Upper lobe of right lung (tissue), 1 donor: ENCODE results near the gene EIF2B5. TPM values are rescaled to one million over a fixed set of nuclear protein-coding genes. Genes with fewer than 3 reads are reported as not detected.

Source experiments
- ATAC-seq: fragments of 200-7000 bp; cut with Tn5 transposase; one replicate; pipeline ENCODE4 v1.9.1; 2020; ENCODE audit warnings: mild to moderate bottlenecking, moderate library complexity
- DNase-seq: peaks from one replicate; pipeline ENCODE4 v3.0.0-alpha.2; 2020
- H3K27ac ChIP-seq: fragments of 200-600 bp; one replicate; pipeline ENCODE4 v1.8.0; 2022
- H3K27me3 ChIP-seq: fragments of 200-600 bp; one replicate; pipeline ENCODE4 v1.8.0; 2022; ENCODE audit warnings: mild to moderate bottlenecking
- H3K36me3 ChIP-seq: fragments of 200-600 bp; one replicate; pipeline ENCODE4 v1.8.0; 2022
- H3K4me1 ChIP-seq: fragments of 200-600 bp; one replicate; pipeline ENCODE4 v1.8.0; 2022
- H3K4me3 ChIP-seq: fragments of 200-600 bp; one replicate; pipeline ENCODE4 v1.8.0; 2022; ENCODE audit warnings: mild to moderate bottlenecking
- H3K9me3 ChIP-seq: fragments of 200-600 bp; one replicate; pipeline ENCODE4 v1.8.0; 2022
- CTCF ChIP-seq: fragments of 200-600 bp; IDR thresholded peaks from one replicate; pipeline ENCODE4 v1.8.0; 2022; ENCODE audit warnings: antibody characterized with exemption
- intact Hi-C: fragments of 100-400 bp; cut with DNase I; formaldehyde crosslinking; loops from one replicate; pipeline ENCODE4 v1.11.0; 2022
- total RNA-seq: library from RNA; stranded (reverse); fragmentation: NEBNext Ultra II Directional; extraction: Animal tissue kit (Norgen Biotek cat#: 25700); gene quantifications from one replicate; pipeline ENCODE4 v1.2.1, GENCODE V29; 2021
- donor health status: DM: no; HTN: yes; CAD: no; lungs with severe emphysema.

EIF2B5 gene
- total RNA-seq, 1 donor from 2014 or later: 37.6 TPM

- TF ChIP-seq CTCF: no peak
- no peaks in the 10 kb centered on the region for H3K9me3 ChIP-seq
- H3K4me1 ChIP-seq: peaks cover 38% of the 10 kb centered on the region
- H3K4me3 ChIP-seq: peak within 1 kb of the TSS; percentile 100
- H3K27me3 ChIP-seq: no peaks in the 10 kb centered on the region
- ATAC-seq: peak; percentile 94
- H3K36me3 ChIP-seq: peaks cover 56% of the 10 kb centered on the region
- DNase-seq: peak; percentile 99
- intact Hi-C loops: no loop called here
- peak within 1 kb of the TSS; percentile 94 for H3K27ac ChIP-seq
Measured at GRCh38 chr3:184174646-184175492, 39.7 kb downstream of the EIF2B5 start, which contains the start of gene AP2M1. Gene AP2M1 (plus strand): TSS chr3:184174855. CDS start chr3:184176994, 2,139 bp downstream.

- TF ChIP-seq CTCF: no peak
- Histone ChIP-seq H3K27ac (peak overlapping the region; percentile 94), H3K27me3 (no peaks in the 10 kb centered on the region), H3K4me3 (peak overlapping the region; percentile 100), H3K36me3 (peaks cover 56% of the 10 kb centered on the region), H3K4me1 (peaks cover 38% of the 10 kb centered on the region), H3K9me3 (no peaks in the 10 kb centered on the region)
- ATAC-seq: no peak
- no peak for DNase-seq
- intact Hi-C loops: no loop called here
Measured at GRCh38 chr3:184175506-184175905, 40.3 kb downstream of the EIF2B5 start.

- no peak for TF ChIP-seq CTCF
- Histone ChIP-seq H3K4me1 (peaks cover 38% of the 10 kb centered on the region), H3K4me3 (peak overlapping the region; percentile 100), H3K27ac (peak overlapping the region; percentile 94), H3K36me3 (peaks cover 56% of the 10 kb centered on the region), H3K27me3 (no peaks in the 10 kb centered on the region), H3K9me3 (no peaks in the 10 kb centered on the region)
- intact Hi-C loops: no loop called here
- DNase-seq (no peak), ATAC-seq (no peak)
Measured at GRCh38 chr3:184175981-184176376, 40.8 kb downstream of the EIF2B5 start.

- peak overlapping the region; percentile 67 for H3K27ac ChIP-seq
- intact Hi-C loops: no loop called here
- peaks cover 56% of the 10 kb centered on the region for H3K36me3 ChIP-seq
- H3K27me3 ChIP-seq: no peaks in the 10 kb centered on the region
- DNase-seq (peak; percentile 74), ATAC-seq (peak; percentile 31)
- peaks cover 38% of the 10 kb centered on the region for H3K4me1 ChIP-seq
- H3K4me3 ChIP-seq: peak overlapping the region; percentile 100
- H3K9me3 ChIP-seq: no peaks in the 10 kb centered on the region
- TF ChIP-seq CTCF: no peak
Measured at GRCh38 chr3:184176377-184177330, 41.5 kb downstream of the EIF2B5 start.

- H3K27me3 ChIP-seq: no peaks in the 10 kb centered on the region
- intact Hi-C loops: no loop called here
- DNase-seq (no peak), ATAC-seq (no peak)
- peaks cover 56% of the 10 kb centered on the region for H3K36me3 ChIP-seq
- H3K4me3 ChIP-seq: peak overlapping the region; percentile 100
- no peak for TF ChIP-seq CTCF
- H3K4me1 ChIP-seq: peaks cover 38% of the 10 kb centered on the region
- H3K9me3 ChIP-seq: no peaks in the 10 kb centered on the region
- H3K27ac ChIP-seq: peak overlapping the region; percentile 67
Measured at GRCh38 chr3:184177331-184177731, 42.2 kb downstream of the EIF2B5 start.
